HepG2 (cell line): ENCODE measurements around the gene PIEZO1. TPM values are rescaled to one million over a fixed set of nuclear protein-coding genes. Genes with fewer than 3 reads are reported as not detected.

Experiments used
- ASH2L ChIP-seq: fragments of 300-600, 200-600 bp; sonication (generic); IDR thresholded peaks from 2 replicates; pipeline ENCODE4 v1.7.0; 2017; ENCODE audit warnings: low read depth, mild to moderate bottlenecking, moderate library complexity, mixed read lengths, low read length; ENCODE audit not compliant: insufficient read length
- ATF7-NPFF ChIP-seq: sonication (generic); formaldehyde crosslinking; IDR thresholded peaks from 2 replicates; pipeline ENCODE4 v1.8.1; 2023; ENCODE audit warnings: mild to moderate bottlenecking, low read depth, missing genetic modification reagents, moderate library complexity
- CBX2 ChIP-seq, 2 experiments: fragments of 200-600 bp in 1 of 2; sonication (generic); formaldehyde crosslinking in 1 of 2; IDR thresholded peaks; 2 replicates each; pipeline versions ENCODE4 v1.7.0 to v1.8.1; 2018 to 2022; ENCODE audit warnings: low read depth in 2 of 2, low read length in 1 of 2, mild to moderate bottlenecking in 1 of 2, missing genetic modification reagents in 1 of 2
- ERF ChIP-seq: IDR thresholded peaks from 2 replicates; pipeline ENCODE4 v1.6.1; 2018; ENCODE audit warnings: missing biosample characterization, missing genetic modification reagents
- ETS1 ChIP-seq: sonication (generic); formaldehyde crosslinking; IDR thresholded peaks from 2 replicates; pipeline ENCODE4 v1.4.0; 2020; ENCODE audit warnings: missing genetic modification reagents
- FOXM1 ChIP-seq: sonication (generic); formaldehyde crosslinking; IDR thresholded peaks from 2 replicates; pipeline ENCODE4 v1.5.0; 2020; ENCODE audit warnings: missing genetic modification reagents
- HES4 ChIP-seq: sonication (generic); formaldehyde crosslinking; IDR thresholded peaks from 2 replicates; pipeline ENCODE4 v1.9.0; 2021; ENCODE audit warnings: mild to moderate bottlenecking, missing genetic modification reagents, borderline replicate concordance
- KAT7 ChIP-seq: IDR thresholded peaks from 2 replicates; pipeline ENCODE4 v1.6.1; 2018; ENCODE audit warnings: borderline replicate concordance, missing compliant biosample characterization
- POGZ ChIP-seq: sonication (generic); formaldehyde crosslinking; IDR thresholded peaks from 2 replicates; pipeline ENCODE4 v1.4.0; 2020; ENCODE audit warnings: mild to moderate bottlenecking, missing genetic modification reagents
- PRPF4 ChIP-seq: fragments of 200-400 bp; formaldehyde crosslinking; IDR thresholded peaks from 2 replicates; pipeline ENCODE4 v1.6.1; 2016; ENCODE audit warnings: low read length, low read depth; ENCODE audit not compliant: poor library complexity, severe bottlenecking
- RARA ChIP-seq: IDR thresholded peaks from 2 replicates; pipeline ENCODE4 v1.6.1; 2016; ENCODE audit warnings: missing genetic modification reagents, missing compliant biosample characterization
- REPIN1 ChIP-seq: sonication (generic); formaldehyde crosslinking; IDR thresholded peaks from 2 replicates; pipeline ENCODE4 v1.8.0; 2022; ENCODE audit warnings: missing genetic modification reagents, low read depth, mild to moderate bottlenecking, borderline replicate concordance
- SNAPC2 ChIP-seq: sonication (generic); formaldehyde crosslinking; IDR thresholded peaks from 2 replicates; pipeline ENCODE4 v1.8.1; 2022; ENCODE audit warnings: mild to moderate bottlenecking, missing genetic modification reagents
- STAG1 ChIP-seq: sonication (generic); formaldehyde crosslinking; IDR thresholded peaks from 2 replicates; pipeline ENCODE4 v1.4.0; 2020; ENCODE audit warnings: missing genetic modification reagents
- XBP1 ChIP-seq: sonication (generic); formaldehyde crosslinking; IDR thresholded peaks from 2 replicates; pipeline ENCODE4 v1.5.0; 2020; ENCODE audit warnings: missing genetic modification reagents
- ZBTB2 ChIP-seq: sonication (generic); formaldehyde crosslinking; IDR thresholded peaks from 2 replicates; pipeline ENCODE4 v1.8.0; 2022; ENCODE audit warnings: low read depth, missing genetic modification reagents
- ZBTB21 ChIP-seq: sonication (generic); formaldehyde crosslinking; IDR thresholded peaks from 2 replicates; pipeline ENCODE4 v1.4.0; 2020; ENCODE audit warnings: missing genetic modification reagents
- ZBTB7B ChIP-seq: sonication (generic); formaldehyde crosslinking; IDR thresholded peaks from 2 replicates; pipeline ENCODE4 v1.4.0; 2020; ENCODE audit warnings: missing genetic modification reagents
- ZMYM2 ChIP-seq: sonication (generic); formaldehyde crosslinking; IDR thresholded peaks from 2 replicates; pipeline ENCODE4 v1.8.0; 2022; ENCODE audit warnings: mild to moderate bottlenecking, missing genetic modification reagents
- ZNF18 ChIP-seq: sonication (generic); formaldehyde crosslinking; IDR thresholded peaks from 2 replicates; pipeline ENCODE4 v1.8.0; 2022; ENCODE audit warnings: mild to moderate bottlenecking, missing genetic modification reagents; ENCODE audit not compliant: insufficient replicate concordance
- ZNF432 ChIP-seq: sonication (generic); formaldehyde crosslinking; IDR thresholded peaks from 2 replicates; pipeline ENCODE4 v1.5.0; 2020; ENCODE audit warnings: missing genetic modification reagents, mild to moderate bottlenecking, borderline replicate concordance
- ZNF503 ChIP-seq: sonication (generic); formaldehyde crosslinking; IDR thresholded peaks from 2 replicates; pipeline ENCODE4 v1.4.0; 2020; ENCODE audit warnings: missing genetic modification reagents
- ZNF629 ChIP-seq: sonication (generic); formaldehyde crosslinking; conservative IDR thresholded peaks from 2 replicates; pipeline ENCODE4 v1.5.0; 2020; ENCODE audit warnings: missing genetic modification reagents
- polyA plus RNA-seq, 8 experiments: library from polyadenylated mRNA; depleted of rRNA in 3 of 8; stranded (reverse) in 7 of 8; unstranded in 1 of 8; fragments of >200 nt; fragmentation: Illumina TruSeq in 4 of 8; extraction: Trizol in 4 of 8; gene quantifications; 2 replicates each; pipeline versions ENCODE4 v1.2.1 to v1.2.3, GENCODE V29; 2011 to 2016; ENCODE audit warnings: low read depth in 4 of 8, missing spikeins in 1 of 8, mixed read lengths in 1 of 8; ENCODE audit not compliant: insufficient read depth in 1 of 8
- total RNA-seq, 5 experiments: library from RNA; depleted of rRNA; stranded (reverse); fragments of >200 nt; fragmentation: Illumina TruSeq; extraction: Trizol; gene quantifications; 2 replicates each; pipeline ENCODE4 v1.2.3, GENCODE V29; 2016; ENCODE audit warnings: low read depth in 1 of 5

The PIEZO1 gene
- total and polyA plus RNA-seq, 2 of the 13 experiments (the other 11 are each of a cell fraction or from before 2014, with no cell fraction given): 67.9 to 85.0 TPM

- no peak for TF ChIP-seq ETS1 (CRISPR knock-in tag)
- peak; percentile 63 for TF ChIP-seq ASH2L
- TF ChIP-seq FOXM1 (CRISPR knock-in tag): no peak
- 0 out of 2 replicates have a peak, but pooled peaks have one; percentile 3 for TF ChIP-seq ZNF629
- TF ChIP-seq REPIN1 (CRISPR knock-in tag): 0 out of 2 replicates have a peak, but pooled peaks have one; percentile 55
- TF ChIP-seq POGZ (CRISPR knock-in tag): peak; percentile 19; the same call in 1 of the 2 replicates
- TF ChIP-seq ZNF18 (CRISPR knock-in tag): peak; percentile 32
- TF ChIP-seq ERF (CRISPR knock-in tag): peak; percentile 95
- TF ChIP-seq KAT7 (CRISPR knock-in tag): peak; percentile 54; the same call in 1 of the 2 replicates
- peak; percentile 85 for TF ChIP-seq RARA (CRISPR knock-in tag)
- peak; percentile 47; the same call in 1 of the 2 replicates for TF ChIP-seq ZBTB2 (CRISPR knock-in tag)
- no peak for TF ChIP-seq ZMYM2 (CRISPR knock-in tag)
- peak; percentile 81; the same call in 1 of the 2 replicates for TF ChIP-seq SNAPC2 (CRISPR knock-in tag)
- no peak for TF ChIP-seq XBP1 (CRISPR knock-in tag)
- TF ChIP-seq HES4 (CRISPR knock-in tag): peak; percentile 81
- TF ChIP-seq ATF7-NPFF (CRISPR knock-in tag): no peak
- TF ChIP-seq ZNF432: no peak
- 0 out of 2 replicates have a peak, but pooled peaks have one; percentile 76 for TF ChIP-seq ZBTB7B
- 0 out of 2 replicates have a peak, but pooled peaks have one; percentile 7 for TF ChIP-seq STAG1
- TF ChIP-seq ZNF503 (CRISPR knock-in tag): peak; percentile 64; the same call in 1 of the 2 replicates
- TF ChIP-seq PRPF4: no peak
- peak; percentile 28; the same call in 1 of the 2 replicates for TF ChIP-seq ZBTB21
- no peak for TF ChIP-seq CBX2 (IDR thresholded peaks at IDR 0.05; ENCODE audit: low read depth, low read length)
- TF ChIP-seq CBX2 (CRISPR knock-in tag; IDR thresholded peaks at IDR 0.05; ENCODE audit: low read depth): no peak
Observed at GRCh38 chr16:88700636-88701482, 84.2 kb downstream of the PIEZO1 start (continued).
